Endothelial cell of umbilical vein (primary cell): ENCODE measurements around the gene SLC6A7. TPM values are rescaled to one million over a fixed set of nuclear protein-coding genes. Genes with fewer than 3 reads are reported as not detected.

Experiments
- BruUV-seq: library from RNA; stranded (reverse); fragments of 400-500 nt; replicated peaks from 2 replicates; lab custom pipeline; 2021; lab: Mats Ljungman, UMichigan
- CTCF ChIA-PET: fragments of 300-600, 350-600 bp; sonication (Branson Sonifier 250); formaldehyde crosslinking; loops from one replicate; lab custom pipeline; 2021; ENCODE audit warnings: antibody characterized with exemption, inconsistent platforms; lab: Charles Lee
- POLR2A ChIA-PET: fragments of 300-600, 350-600 bp; sonication (Branson Sonifier 250); formaldehyde crosslinking; loops from one replicate; lab custom pipeline; 2021; ENCODE audit warnings: antibody characterized with exemption, inconsistent platforms; lab: Charles Lee
- DNase-seq: peaks from one replicate; pipeline ENCODE4 v3.0.0-alpha.2; 2011; ENCODE audit warnings: low read depth, low spot score
- FAIRE-seq: peaks from 2 replicates; lab custom pipeline; 2011; peaks lifted over from hg19 to GRCh38; lab: Jason Lieb, UNC
- H2AFZ ChIP-seq: 2 replicates; pipeline ENCODE4 v1.6.0; 2012; ENCODE audit warnings: low read depth, low read length, control low read depth, inconsistent platforms
- H3K27ac ChIP-seq: 2 replicates; pipeline ENCODE4 v1.5.1; 2011; ENCODE audit warnings: low read depth, mild to moderate bottlenecking, control low read depth, low read length, moderate library complexity; ENCODE audit not compliant: insufficient read depth
- H3K27me3 ChIP-seq, 2 experiments: 2 replicates each; pipeline versions ENCODE4 v1.6.0 to v1.6.1; 2011; ENCODE audit warnings: low read length in 2 of 2, mixed read lengths in 1 of 2; ENCODE audit not compliant: control insufficient read depth in 2 of 2, insufficient read depth in 2 of 2
- H3K36me3 ChIP-seq, 2 experiments: 2 replicates in 1 of 2; 3 replicates in 1 of 2; pipeline ENCODE4 v1.5.1; 2011; ENCODE audit warnings: low read length in 2 of 2, mild to moderate bottlenecking in 1 of 2, moderate library complexity in 1 of 2; ENCODE audit not compliant: control insufficient read depth in 2 of 2, insufficient read depth in 2 of 2; ENCODE audit errors: extremely low read depth in 1 of 2
- H3K4me1 ChIP-seq: 3 replicates; pipeline ENCODE4 v1.5.1; 2011; ENCODE audit warnings: mild to moderate bottlenecking, low read length; ENCODE audit not compliant: control insufficient read depth, insufficient read depth; ENCODE audit errors: extremely low read depth
- H3K4me2 ChIP-seq: 2 replicates; pipeline ENCODE4 v1.6.1; 2011; ENCODE audit warnings: low read length, control low read depth, mixed read lengths; ENCODE audit not compliant: insufficient read depth
- H3K4me3 ChIP-seq, 3 experiments: fragments of 200-600 bp in 1 of 3; sonication (generic), shearing (Covaris generic) in 1 of 3; replicated peaks in 1 of 3; 2 replicates each; pipeline ENCODE4 v1.5.1; 2011 to 2016; ENCODE audit warnings: control low read depth in 3 of 3, low read length in 3 of 3, mild to moderate bottlenecking in 2 of 3, inconsistent platforms in 1 of 3, low read depth in 1 of 3, moderate library complexity in 1 of 3; ENCODE audit not compliant: insufficient read depth in 1 of 3
- H3K79me2 ChIP-seq: 2 replicates; pipeline ENCODE4 v1.6.0; 2012; ENCODE audit warnings: low read length, inconsistent platforms; ENCODE audit not compliant: control insufficient read depth, insufficient read depth
- H3K9ac ChIP-seq: replicated peaks from 2 replicates; pipeline ENCODE3; 2011; ENCODE audit warnings: low read length, control low read depth; ENCODE audit not compliant: insufficient read depth; ENCODE audit errors: extremely low read depth
- H3K9me1 ChIP-seq: replicated peaks from 3 replicates; pipeline ENCODE4 v1.6.0; 2011; ENCODE audit warnings: mild to moderate bottlenecking, low read length; ENCODE audit not compliant: control insufficient read depth, insufficient read depth; ENCODE audit errors: extremely low read depth
- H3K9me3 ChIP-seq: replicated peaks from 2 replicates; pipeline ENCODE4 v1.5.1; 2012; ENCODE audit warnings: low read length, inconsistent platforms; ENCODE audit not compliant: control insufficient read depth, insufficient read depth
- H4K20me1 ChIP-seq: replicated peaks from 2 replicates; pipeline ENCODE3; 2011; ENCODE audit warnings: mild to moderate bottlenecking, low read length; ENCODE audit not compliant: control insufficient read depth, insufficient read depth; ENCODE audit errors: extremely low read depth
- EZH2 ChIP-seq: IDR thresholded peaks from 2 replicates; pipeline ENCODE4 v1.6.1; 2012; ENCODE audit warnings: borderline replicate concordance, low read depth, mild to moderate bottlenecking, moderate library complexity, low read length, inconsistent platforms; ENCODE audit not compliant: severe bottlenecking
- JUN ChIP-seq: IDR thresholded peaks from 2 replicates; pipeline ENCODE4 v1.6.1; 2011; ENCODE audit warnings: borderline replicate concordance, low read depth; ENCODE audit not compliant: insufficient read length, insufficient read depth
- MYC ChIP-seq: IDR thresholded peaks from one replicate; pipeline ENCODE4 v1.6.1; 2011; ENCODE audit warnings: mild to moderate bottlenecking, low read depth, low read length
- POLR2A ChIP-seq: IDR thresholded peaks from 2 replicates; pipeline ENCODE4 v1.6.1; 2012; ENCODE audit warnings: low read depth, mild to moderate bottlenecking, control low read depth, low read length
- POLR2AphosphoS5 ChIP-seq: IDR thresholded peaks from 2 replicates; pipeline ENCODE4 v1.6.1; 2012; ENCODE audit warnings: low read depth, mild to moderate bottlenecking, control low read depth, low read length, moderate library complexity; ENCODE audit not compliant: insufficient read depth
- dilution Hi-C: fragments of 300-500 bp; cut with MboI; formaldehyde crosslinking; loops from one replicate; pipeline ENCODE4 v1.15.0; 2019; ENCODE audit warnings: low sequenced_read_pairs; ENCODE audit not compliant: extremely low pct_ligation_motif_present
- intact Hi-C: fragments of 100-400 bp; cut with micrococcal nuclease; formaldehyde crosslinking; loops from one replicate; pipeline ENCODE4 v1.10.0; 2022
- polyA plus RNA-seq, 4 experiments: library from polyadenylated mRNA; depleted of rRNA in 3 of 4; stranded (reverse) in 3 of 4; unstranded in 1 of 4; fragments of >200 nt; gene quantifications; 2 replicates each; pipeline versions ENCODE4 v1.2.1 to v1.2.3, GENCODE V29; 2011 to 2012; ENCODE audit warnings: missing spikeins in 1 of 4
- total RNA-seq: library from RNA; stranded (reverse); gene quantifications from 2 replicates; pipeline ENCODE4 v1.2.3, GENCODE V29; 2021
- TF ChIP-seq, protein P1 (sequence below), 2 donors: IDR thresholded peaks; 1 replicate in 1 of 2; 2 replicates in 1 of 2; pipeline ENCODE4 v1.5.1; 2011; ENCODE audit warnings: low read length in 2 of 2, mild to moderate bottlenecking in 2 of 2, moderate library complexity in 2 of 2, control low read depth in 1 of 2, inconsistent platforms in 1 of 2, low read depth in 1 of 2; ENCODE audit not compliant: insufficient read depth in 1 of 2; ENCODE audit errors: extremely low read depth in 1 of 2
- TF ChIP-seq, protein P2 (sequence below): IDR thresholded peaks from 2 replicates; pipeline ENCODE4 v1.6.1; 2011; ENCODE audit not compliant: insufficient read depth, insufficient read length

SLC6A7 gene
- total and polyA plus RNA-seq, 2 donors (not counting 3 experiments of a cell fraction or from before 2014, with no cell fraction given), result not detected

DNA sequence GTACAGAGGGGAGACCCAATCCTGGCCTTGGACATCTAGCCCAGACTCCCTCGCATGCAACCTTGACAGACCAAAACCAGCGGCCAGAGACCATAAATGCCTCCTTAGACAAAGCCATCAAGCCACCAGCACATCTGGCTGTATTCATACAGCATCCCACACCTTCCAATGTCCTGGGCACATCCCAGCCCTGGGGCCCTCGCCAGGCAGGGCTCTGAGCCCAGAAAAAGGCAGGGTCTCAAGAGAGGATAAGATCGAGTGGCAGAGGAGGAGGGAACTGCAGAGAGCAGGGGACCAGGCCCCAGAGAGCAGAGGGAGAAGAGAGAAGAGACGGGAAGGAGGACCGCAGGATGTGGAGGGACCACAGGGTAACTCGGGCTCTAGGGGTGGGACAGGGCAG is 54.3 kb downstream of the SLC6A7 start:
- TF ChIP-seq, protein P1, sequence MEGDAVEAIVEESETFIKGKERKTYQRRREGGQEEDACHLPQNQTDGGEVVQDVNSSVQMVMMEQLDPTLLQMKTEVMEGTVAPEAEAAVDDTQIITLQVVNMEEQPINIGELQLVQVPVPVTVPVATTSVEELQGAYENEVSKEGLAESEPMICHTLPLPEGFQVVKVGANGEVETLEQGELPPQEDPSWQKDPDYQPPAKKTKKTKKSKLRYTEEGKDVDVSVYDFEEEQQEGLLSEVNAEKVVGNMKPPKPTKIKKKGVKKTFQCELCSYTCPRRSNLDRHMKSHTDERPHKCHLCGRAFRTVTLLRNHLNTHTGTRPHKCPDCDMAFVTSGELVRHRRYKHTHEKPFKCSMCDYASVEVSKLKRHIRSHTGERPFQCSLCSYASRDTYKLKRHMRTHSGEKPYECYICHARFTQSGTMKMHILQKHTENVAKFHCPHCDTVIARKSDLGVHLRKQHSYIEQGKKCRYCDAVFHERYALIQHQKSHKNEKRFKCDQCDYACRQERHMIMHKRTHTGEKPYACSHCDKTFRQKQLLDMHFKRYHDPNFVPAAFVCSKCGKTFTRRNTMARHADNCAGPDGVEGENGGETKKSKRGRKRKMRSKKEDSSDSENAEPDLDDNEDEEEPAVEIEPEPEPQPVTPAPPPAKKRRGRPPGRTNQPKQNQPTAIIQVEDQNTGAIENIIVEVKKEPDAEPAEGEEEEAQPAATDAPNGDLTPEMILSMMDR (IDR thresholded peaks at IDR 0.05; ENCODE audit: extremely low read depth in 1 of 2, insufficient read depth in 1 of 2, low read depth in 1 of 2, low read length in 2 of 2), result no peak
- TF ChIP-seq, protein P2, sequence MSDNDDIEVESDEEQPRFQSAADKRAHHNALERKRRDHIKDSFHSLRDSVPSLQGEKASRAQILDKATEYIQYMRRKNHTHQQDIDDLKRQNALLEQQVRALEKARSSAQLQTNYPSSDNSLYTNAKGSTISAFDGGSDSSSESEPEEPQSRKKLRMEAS, result no peak
- no peak for TF ChIP-seq POLR2AphosphoS5
- TF ChIP-seq EZH2, result no peak
- TF ChIP-seq POLR2A, result no peak
- no peak for TF ChIP-seq JUN
- no peak for TF ChIP-seq MYC
- H3K4me2 ChIP-seq, result no peak overlapping the region
- no peaks in the 10 kb centered on the region for H3K79me2 ChIP-seq
- H3K9ac ChIP-seq, result no peak overlapping the region
- no peak overlapping the region for H2AFZ ChIP-seq
- no peak overlapping the region for H3K4me3 ChIP-seq
- H3K36me3 ChIP-seq, result no peaks in the 10 kb centered on the region
- ChIA-PET POLR2A (no interaction called here), CTCF (no interaction called here)
- no peak overlapping the region for H3K27ac ChIP-seq
- no peaks in the 10 kb centered on the region for H4K20me1 ChIP-seq
- intact Hi-C loops (no loop called here), dilution Hi-C loops (no loop called here)
- BruUV-seq, result no TSS peak
- H3K9me3 ChIP-seq, result no peaks in the 10 kb centered on the region
- DNase-seq, result no peak
- H3K4me1 ChIP-seq, result no peaks in the 10 kb centered on the region
- FAIRE-seq, result no peak
- no peaks in the 10 kb centered on the region for H3K9me1 ChIP-seq
- H3K27me3 ChIP-seq, result peaks cover 0 to 5% of the 10 kb centered on the region in 2 experiments
